GM12873 (cell line): Measurements from ENCODE around the gene CD276.

Experiments used
- TF ChIP-seq, protein P1 (sequence below): IDR thresholded peaks from 2 replicates; pipeline ENCODE4 v1.5.1; 2012; ENCODE audit warnings: low read depth, mild to moderate bottlenecking, moderate library complexity, low read length, control low read depth; ENCODE audit not compliant: insufficient read depth; ENCODE audit errors: missing control alignments

CD276 gene

GRCh38 chr15:73751511-73751898 lies 67.3 kb downstream of the CD276 start:
- TF ChIP-seq, protein P1, sequence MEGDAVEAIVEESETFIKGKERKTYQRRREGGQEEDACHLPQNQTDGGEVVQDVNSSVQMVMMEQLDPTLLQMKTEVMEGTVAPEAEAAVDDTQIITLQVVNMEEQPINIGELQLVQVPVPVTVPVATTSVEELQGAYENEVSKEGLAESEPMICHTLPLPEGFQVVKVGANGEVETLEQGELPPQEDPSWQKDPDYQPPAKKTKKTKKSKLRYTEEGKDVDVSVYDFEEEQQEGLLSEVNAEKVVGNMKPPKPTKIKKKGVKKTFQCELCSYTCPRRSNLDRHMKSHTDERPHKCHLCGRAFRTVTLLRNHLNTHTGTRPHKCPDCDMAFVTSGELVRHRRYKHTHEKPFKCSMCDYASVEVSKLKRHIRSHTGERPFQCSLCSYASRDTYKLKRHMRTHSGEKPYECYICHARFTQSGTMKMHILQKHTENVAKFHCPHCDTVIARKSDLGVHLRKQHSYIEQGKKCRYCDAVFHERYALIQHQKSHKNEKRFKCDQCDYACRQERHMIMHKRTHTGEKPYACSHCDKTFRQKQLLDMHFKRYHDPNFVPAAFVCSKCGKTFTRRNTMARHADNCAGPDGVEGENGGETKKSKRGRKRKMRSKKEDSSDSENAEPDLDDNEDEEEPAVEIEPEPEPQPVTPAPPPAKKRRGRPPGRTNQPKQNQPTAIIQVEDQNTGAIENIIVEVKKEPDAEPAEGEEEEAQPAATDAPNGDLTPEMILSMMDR, result no peak

DNA sequence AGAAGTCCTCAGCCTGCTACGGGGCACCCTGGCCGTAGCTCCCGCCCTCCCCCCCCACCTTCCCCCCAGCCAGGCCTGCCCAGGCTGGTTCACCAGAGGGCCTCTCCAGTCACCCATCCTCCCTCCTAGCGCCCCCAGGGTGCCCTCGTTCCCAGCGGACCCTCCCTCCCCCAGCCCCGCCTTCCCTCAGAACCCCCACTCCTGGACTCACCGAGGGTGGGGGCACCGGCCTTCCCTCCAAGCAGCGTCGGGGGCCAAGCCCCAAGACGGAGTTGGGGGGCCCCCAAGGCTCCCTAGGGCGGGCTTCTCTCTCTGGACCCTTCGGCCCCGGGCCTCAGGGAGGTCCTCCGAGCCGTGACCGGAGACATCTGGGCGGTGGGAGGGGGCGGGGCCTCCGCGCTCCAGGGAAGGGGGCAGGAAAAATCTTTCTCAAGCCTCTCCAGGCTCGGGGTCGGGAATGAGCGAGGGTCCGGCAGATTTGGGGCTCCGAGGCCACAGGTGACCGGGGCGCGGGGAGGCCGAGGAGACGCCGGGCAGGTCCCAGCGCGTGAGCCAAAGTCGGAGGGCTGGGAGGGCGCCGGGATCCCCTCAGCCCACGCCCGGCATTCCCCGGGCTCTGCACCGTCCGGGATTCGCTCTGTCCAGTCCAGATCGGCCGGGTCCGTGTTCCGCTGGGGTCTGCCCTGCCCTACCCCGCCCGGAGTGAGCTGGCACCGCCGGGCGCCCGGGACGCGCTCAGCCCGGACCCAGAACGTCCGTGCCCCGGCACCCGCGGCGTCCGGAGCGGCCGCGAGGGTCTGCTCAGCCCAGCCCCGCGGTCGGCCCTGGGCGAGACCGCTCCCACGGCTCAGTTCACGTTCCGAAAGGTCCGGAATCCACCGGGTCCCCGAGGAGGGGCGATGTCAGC lies 68.0 kb downstream of the CD276 start:
- TF ChIP-seq, protein P1, result no peak

GRCh38 chr15:73752806-73753193 lies 68.6 kb downstream of the CD276 start:
- TF ChIP-seq, protein P1, result no peak

- TF ChIP-seq, protein P1, result no peak
Observed at GRCh38 chr15:73753250-73754130, 69.3 kb downstream of the CD276 start, which contains the start of gene INSYN1. Gene INSYN1 (minus strand): TSS chr15:73753351. CDS start chr15:73751130, 2,221 bp downstream.

- TF ChIP-seq, protein P1, result no peak
Observed at GRCh38 chr15:73754461-73754860, 70.3 kb downstream of the CD276 start.

DNA sequence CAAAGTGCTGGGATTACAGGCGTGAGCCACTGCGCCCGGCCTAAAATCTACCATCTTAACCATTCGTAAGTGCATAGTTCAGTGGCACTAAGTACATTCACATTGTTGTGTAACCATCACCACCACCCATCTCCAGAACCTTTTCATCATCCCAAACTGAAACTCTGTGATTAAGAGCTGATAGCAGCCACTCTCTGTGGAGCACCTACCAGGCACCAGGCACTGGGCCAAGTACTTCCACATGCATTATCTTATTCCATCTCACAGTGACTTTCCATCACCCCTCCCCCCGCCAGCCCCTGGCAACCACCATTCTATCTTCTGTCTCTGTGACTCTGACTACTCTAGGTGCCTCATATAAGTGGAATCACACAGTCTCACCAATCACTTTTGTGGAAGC lies 71.3 kb downstream of the CD276 start:
- TF ChIP-seq, protein P1, result no peak

GRCh38 chr15:73755946-73756345 lies 71.8 kb downstream of the CD276 start:
- TF ChIP-seq, protein P1, result no peak
